Psoas muscle (tissue), 8 donors: ENCODE results near the gene ATOH8. TPM values are rescaled to one million over a fixed set of nuclear protein-coding genes. Genes with fewer than 3 reads are reported as not detected.

Experiments
- ATAC-seq, 4 donors: fragments of 200-7000 bp; cut with Tn5 transposase; one replicate each; pipeline ENCODE4 v1.9.1; 2020; ENCODE audit warnings: moderate library complexity in 3 of 4, mild to moderate bottlenecking in 2 of 4
- DNase-seq, 2 donors: peaks; one replicate each; pipeline ENCODE4 v3.0.0-alpha.2; 2020
- H3K27ac ChIP-seq: fragments of 200-600 bp; one replicate; pipeline ENCODE4 v1.8.0; 2022
- H3K27me3 ChIP-seq, 3 donors: fragments of 200-600 bp in 1 of 3; one replicate each; pipeline versions ENCODE4 v1.6.1 to v1.8.0; 2013 to 2022; ENCODE audit warnings: low read length in 2 of 3, mild to moderate bottlenecking in 2 of 3, moderate library complexity in 1 of 3; ENCODE audit not compliant: insufficient read depth in 3 of 3
- H3K36me3 ChIP-seq, 2 donors: fragments of 200-600 bp in 1 of 2; one replicate each; pipeline versions ENCODE4 v1.6.1 to v1.8.0; 2013 to 2022; ENCODE audit warnings: low read depth in 1 of 2, mild to moderate bottlenecking in 1 of 2, moderate library complexity in 1 of 2; ENCODE audit not compliant: insufficient read depth in 1 of 2
- H3K4me1 ChIP-seq: fragments of 200-600 bp; one replicate; pipeline ENCODE4 v1.8.0; 2022
- H3K4me3 ChIP-seq: fragments of 200-600 bp; one replicate; pipeline ENCODE4 v1.8.0; 2022; ENCODE audit warnings: mild to moderate bottlenecking
- H3K9me3 ChIP-seq: fragments of 200-600 bp; one replicate; pipeline ENCODE4 v1.8.0; 2022
- CTCF ChIP-seq: fragments of 200-600 bp; IDR thresholded peaks from one replicate; pipeline ENCODE4 v1.8.0; 2022; ENCODE audit warnings: antibody characterized with exemption
- WGBS, 3 donors: extraction: QIAGEN DNeasy Blood & Tissue Kit; methylation state at CpG; one replicate each; pipeline versions ENCODE4 v1.1.6 to v1.1.7; 2013; 5-methylcytosine and 5-hydroxymethylcytosine counted together
- intact Hi-C, 2 donors: fragments of 100-400 bp; cut with DNase I; formaldehyde crosslinking; loops; one replicate each; pipeline versions ENCODE4 v1.11.0 to v1.14.2; 2022
- polyA plus RNA-seq, 3 donors: library from polyadenylated mRNA; stranded (reverse); fragments of 200-250 nt; gene quantifications; one replicate each; pipeline ENCODE4 v1.2.3, GENCODE V29; 2013
- total RNA-seq, 4 donors: library from RNA; stranded (reverse); fragmentation: NEBNext Ultra II Directional in 2 of 4; extraction: Animal tissue kit (Norgen Biotek cat#: 25700) in 2 of 4; gene quantifications; one replicate each; pipeline versions ENCODE4 v1.2.1 to v1.2.4, GENCODE V29; 2021 to 2023
- donor health status: healthy with polysubstance abuse.
- donor health status: DM: no; HTN: no; CAD: no; lungs with moderate emphysema.
- donor health status: Bipolar disorder and iron deficiency.
- donor health status: healthy.
- donor health status: DM: yes; HTN: yes; CAD: no.
- donor health status: DM: no; HTN: no; CAD: no.
- donor health status: DM: no; HTN: no; CAD: no.
- donor health status: DM: yes; HTN: yes; CAD: no.

ATOH8 gene
- total and polyA plus RNA-seq, 7 donors = 22.0 to 82.1 (median 59.4) TPM

GRCh38 chr2:85746321-85747004 is 7.3 kb upstream of the ATOH8 start:
- H3K4me1 ChIP-seq = peaks cover 82% of the 10 kb centered on the region
- no peaks in the 10 kb centered on the region for H3K27me3 ChIP-seq
- no peaks in the 10 kb centered on the region for H3K36me3 ChIP-seq
- DNase-seq = no peak
- 81 to 85% (median 83%) methylated on average over 8 of the region's 8 CpGs for WGBS, 3 donors
- no peak overlapping the region for H3K27ac ChIP-seq
- no peak overlapping the region for H3K4me3 ChIP-seq
- intact Hi-C loops = loop anchor here (5.0 to 10.0 kb wide), 2 partner anchors 66 to 328 kb away; no protein-coding TSS in a partner anchor
- no peak for ATAC-seq
- no peaks in the 10 kb centered on the region for H3K9me3 ChIP-seq
- TF ChIP-seq CTCF = no peak

GRCh38 chr2:85747441-85747840 is 6.3 kb upstream of the ATOH8 start:
- 95 to 97% (median 96%) methylated on average over 3 of the region's 3 CpGs for WGBS, 3 donors
- Histone ChIP-seq H3K27me3 (no peaks in the 10 kb centered on the region), H3K27ac (no peak overlapping the region), H3K9me3 (no peaks in the 10 kb centered on the region), H3K36me3 (no peaks in the 10 kb centered on the region), H3K4me1 (peaks cover 76% of the 10 kb centered on the region), H3K4me3 (no peak overlapping the region)
- DNase-seq (no peak), ATAC-seq (no peak)
- intact Hi-C loops = loop anchor here (5.0 to 10.0 kb wide), 2 partner anchors 65 to 327 kb away; no protein-coding TSS in a partner anchor
- TF ChIP-seq CTCF = no peak

GRCh38 chr2:85748039-85748734 is 5.6 kb upstream of the ATOH8 start:
- Histone ChIP-seq H3K9me3 (no peaks in the 10 kb centered on the region), H3K4me1 (peaks cover 70% of the 10 kb centered on the region), H3K4me3 (no peak overlapping the region), H3K27me3 (no peaks in the 10 kb centered on the region), H3K36me3 (no peaks in the 10 kb centered on the region), H3K27ac (peak overlapping the region; percentile 80)
- intact Hi-C loops = loop anchor here (5.0 to 10.0 kb wide), 2 partner anchors 64 to 327 kb away; no protein-coding TSS in a partner anchor
- TF ChIP-seq CTCF = no peak
- no peak for ATAC-seq
- no peak for DNase-seq
- WGBS, 3 donors = 66 to 72% (median 67%) methylated on average over 9 of the region's 9 CpGs

- peak overlapping the region; percentile 15 for H3K4me3 ChIP-seq
- H3K9me3 ChIP-seq = no peaks in the 10 kb centered on the region
- peaks cover 59% of the 10 kb centered on the region for H3K4me1 ChIP-seq
- no peaks in the 10 kb centered on the region for H3K27me3 ChIP-seq
- no peaks in the 10 kb centered on the region for H3K36me3 ChIP-seq
- 25 to 36% (median 29%) methylated on average over 6 of the region's 7 CpGs for WGBS, 3 donors
- peak; percentile 58 to 76 for DNase-seq
- intact Hi-C loops = loop anchor here (5.0 to 10.0 kb wide), 2 partner anchors 63 to 326 kb away; no protein-coding TSS in a partner anchor
- H3K27ac ChIP-seq = peak overlapping the region; percentile 80
- TF ChIP-seq CTCF = peak; percentile 13
- peak; percentile 64 to 78 (median 76) for ATAC-seq
Observed at GRCh38 chr2:85748985-85749875, 4.6 kb upstream of the ATOH8 start.
